GM23338 (cell line): ENCODE measurements around the gene GLP1R. TPM values are rescaled to one million over a fixed set of nuclear protein-coding genes. Genes with fewer than 3 reads are reported as not detected.

Experiments used
- ATAC-seq: fragments of 200-7000 bp; cut with Tn5 transposase; 3 replicates; pipeline ENCODE4 v1.9.1; 2020
- DNase-seq: peaks from one replicate; pipeline ENCODE4 v3.0.0-alpha.2; 2015; ENCODE audit warnings: low spot score
- H2AFZ ChIP-seq: fragments of 200-600 bp; sonication (generic); 2 replicates; pipeline ENCODE4 v1.8.0; 2016; ENCODE audit warnings: antibody characterized with exemption, mild to moderate bottlenecking, moderate library complexity
- H3F3A ChIP-seq: fragments of 200-600 bp; sonication (generic); replicated peaks from 2 replicates; pipeline ENCODE4 v1.8.0; 2017; ENCODE audit warnings: antibody characterized with exemption, mixed run types, low read depth
- H3K27ac ChIP-seq: fragments of 200-600 bp; sonication (generic); 2 replicates; pipeline ENCODE4 v1.6.1; 2016; ENCODE audit warnings: low read depth
- H3K27me3 ChIP-seq: fragments of 200-600 bp; sonication (generic); 2 replicates; pipeline ENCODE4 v1.8.0; 2016; ENCODE audit warnings: mild to moderate bottlenecking, mixed run types, moderate library complexity; ENCODE audit not compliant: insufficient read depth
- H3K36me3 ChIP-seq: fragments of 200-600 bp; sonication (generic); 2 replicates; pipeline ENCODE4 v1.8.0; 2016; ENCODE audit warnings: mild to moderate bottlenecking; ENCODE audit not compliant: insufficient read depth
- H3K4me1 ChIP-seq: fragments of 200-600 bp; sonication (generic); 2 replicates; pipeline ENCODE4 v1.8.0; 2016; ENCODE audit warnings: mild to moderate bottlenecking, moderate library complexity; ENCODE audit not compliant: insufficient read depth
- H3K4me2 ChIP-seq: fragments of 200-600 bp; sonication (generic); 2 replicates; pipeline ENCODE4 v1.7.1; 2017; ENCODE audit warnings: mixed run types
- H3K4me3 ChIP-seq: fragments of 200-600 bp; sonication (generic); 2 replicates; pipeline ENCODE4 v1.6.1; 2016; ENCODE audit warnings: mixed run types
- H3K79me2 ChIP-seq: fragments of 200-600 bp; sonication (generic); replicated peaks from 2 replicates; pipeline ENCODE4 v1.8.0; 2017; ENCODE audit warnings: mild to moderate bottlenecking; ENCODE audit not compliant: insufficient read depth
- H3K9me2 ChIP-seq: fragments of 200-600 bp; sonication (generic); 2 replicates; pipeline ENCODE4 v1.8.0; 2017; ENCODE audit not compliant: insufficient read depth
- H4K20me1 ChIP-seq: fragments of 200-600 bp; sonication (generic); replicated peaks from 2 replicates; pipeline ENCODE4 v1.8.0; 2017; ENCODE audit warnings: mild to moderate bottlenecking; ENCODE audit not compliant: insufficient read depth
- H3K27ac Mint-ChIP-seq: 2 replicates; pipeline ENCODE4 v1.8.0; 2020; ENCODE audit warnings: inconsistent platforms, mild to moderate bottlenecking, moderate library complexity, mixed read lengths
- H3K27me3 Mint-ChIP-seq: 3 replicates; pipeline ENCODE4 v1.8.0; 2022; ENCODE audit warnings: low read depth, mild to moderate bottlenecking, moderate library complexity, mixed read lengths, inconsistent platforms; ENCODE audit not compliant: insufficient read depth, poor library complexity
- H3K36me3 Mint-ChIP-seq: 3 replicates; pipeline ENCODE4 v1.8.0; 2021; ENCODE audit warnings: low read depth, mild to moderate bottlenecking, inconsistent platforms, moderate library complexity, mixed read lengths
- H3K4me1 Mint-ChIP-seq: 3 replicates; pipeline ENCODE4 v1.8.0; 2020; ENCODE audit warnings: mild to moderate bottlenecking, inconsistent platforms, mixed read lengths
- H3K4me3 Mint-ChIP-seq: 3 replicates; pipeline ENCODE4 v1.8.0; 2021; ENCODE audit warnings: moderate library complexity, mild to moderate bottlenecking, inconsistent platforms, mixed read lengths
- H3K9me3 Mint-ChIP-seq: 3 replicates; pipeline ENCODE4 v1.8.0; 2020; ENCODE audit warnings: moderate library complexity, mild to moderate bottlenecking, inconsistent platforms, mixed read lengths
- EZH2 ChIP-seq: fragments of 200-600 bp; sonication (generic); IDR thresholded peaks from one replicate; pipeline ENCODE4 v1.8.0; 2017; ENCODE audit warnings: antibody characterized with exemption, mild to moderate bottlenecking, low read depth; ENCODE audit not compliant: unreplicated experiment
- JUNB ChIP-seq: IDR thresholded peaks from one replicate; pipeline ENCODE4 v1.6.1; 2016; ENCODE audit warnings: antibody characterized with exemption; ENCODE audit not compliant: unreplicated experiment
- POLR2AphosphoS5 ChIP-seq: IDR thresholded peaks from 2 replicates; pipeline ENCODE4 v1.6.1; 2016; ENCODE audit warnings: antibody characterized with exemption, low read depth
- STAT1 ChIP-seq: IDR thresholded peaks from one replicate; pipeline ENCODE4 v1.6.1; 2016; ENCODE audit warnings: antibody characterized with exemption; ENCODE audit not compliant: unreplicated experiment
- ZNF114 ChIP-seq: fragments of 250-450 bp; sonication (Bioruptor Pico); IDR thresholded peaks from 2 replicates; pipeline ENCODE4 v1.5.0; 2020; ENCODE audit warnings: mild to moderate bottlenecking, moderate library complexity
- polyA plus RNA-seq: library from polyadenylated mRNA; unstranded; fragments of >200 nt; fragmentation: Nextera tagmentation; extraction: Ambion mirVana; gene quantifications from 2 replicates; pipeline ENCODE4 v1.2.1, GENCODE V29; 2016
- total RNA-seq: library from RNA; depleted of rRNA; stranded (reverse); fragments of >200 nt; shearing (Covaris generic); gene quantifications from 2 replicates; pipeline ENCODE4 v1.2.3, GENCODE V29; 2014
- TF ChIP-seq, protein P1 (sequence below), 2 experiments: fragments of 200-600 bp in 1 of 2; sonication (generic) in 1 of 2; conservative IDR thresholded peaks; 2 replicates each; pipeline versions ENCODE4 v1.5.1 to v1.6.1; 2016 to 2017; ENCODE audit warnings: antibody characterized with exemption in 2 of 2, low read depth in 2 of 2, mild to moderate bottlenecking in 2 of 2, moderate library complexity in 1 of 2
- TF ChIP-seq, protein P2 (sequence below): fragments of 250-450 bp; sonication (Bioruptor Pico); IDR thresholded peaks from 2 replicates; pipeline ENCODE4 v1.5.0; 2020; ENCODE audit warnings: mild to moderate bottlenecking, moderate library complexity
- TF ChIP-seq, protein P3 (sequence below): IDR thresholded peaks from 2 replicates; pipeline ENCODE4 v1.6.1; 2016; ENCODE audit warnings: antibody characterized with exemption

GLP1R gene
- total and polyA plus RNA-seq, 2 experiments from 2014 or later: 0.42 to 3.7 TPM

DNA sequence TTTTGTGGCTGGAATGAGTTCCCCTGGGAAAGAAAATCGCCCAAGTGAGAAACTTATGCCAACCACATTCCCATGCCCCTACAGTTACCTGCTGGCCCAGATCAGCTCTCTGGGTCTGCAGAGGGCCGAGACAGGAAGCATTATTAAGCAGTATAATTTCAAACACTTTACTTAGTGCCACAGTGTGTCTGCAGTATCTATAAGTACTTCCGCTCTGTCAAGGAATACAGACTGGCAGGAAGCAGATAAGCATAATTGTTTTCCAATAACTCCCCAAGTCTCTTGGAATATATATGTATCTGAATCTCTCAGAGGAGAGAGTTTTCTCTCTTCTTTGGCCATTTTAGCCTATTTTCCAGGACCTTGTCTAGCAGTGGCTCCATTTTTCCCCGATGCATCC lies 41.5 kb downstream of the GLP1R start:
- Histone ChIP-seq H3K36me3 (no peaks in the 10 kb centered on the region), H3K27me3 (no peaks in the 10 kb centered on the region), H2AFZ (no peak overlapping the region), H3K27ac (no peak overlapping the region), H3F3A (no peaks in the 10 kb centered on the region), H3K4me2 (no peak overlapping the region), H3K9me2 (no peaks in the 10 kb centered on the region), H3K4me1 (peaks cover 10% of the 10 kb centered on the region), H3K79me2 (no peaks in the 10 kb centered on the region), H3K4me3 (no peak overlapping the region), H4K20me1 (no peaks in the 10 kb centered on the region)
- DNase-seq (no peak), ATAC-seq (no peak)
- TF ChIP-seq STAT1 (no peak), JUNB (no peak), EZH2 (no peak), ZNF114 (CRISPR knock-in tag) (no peak), POLR2AphosphoS5 (no peak)
- TF ChIP-seq, protein P1, sequence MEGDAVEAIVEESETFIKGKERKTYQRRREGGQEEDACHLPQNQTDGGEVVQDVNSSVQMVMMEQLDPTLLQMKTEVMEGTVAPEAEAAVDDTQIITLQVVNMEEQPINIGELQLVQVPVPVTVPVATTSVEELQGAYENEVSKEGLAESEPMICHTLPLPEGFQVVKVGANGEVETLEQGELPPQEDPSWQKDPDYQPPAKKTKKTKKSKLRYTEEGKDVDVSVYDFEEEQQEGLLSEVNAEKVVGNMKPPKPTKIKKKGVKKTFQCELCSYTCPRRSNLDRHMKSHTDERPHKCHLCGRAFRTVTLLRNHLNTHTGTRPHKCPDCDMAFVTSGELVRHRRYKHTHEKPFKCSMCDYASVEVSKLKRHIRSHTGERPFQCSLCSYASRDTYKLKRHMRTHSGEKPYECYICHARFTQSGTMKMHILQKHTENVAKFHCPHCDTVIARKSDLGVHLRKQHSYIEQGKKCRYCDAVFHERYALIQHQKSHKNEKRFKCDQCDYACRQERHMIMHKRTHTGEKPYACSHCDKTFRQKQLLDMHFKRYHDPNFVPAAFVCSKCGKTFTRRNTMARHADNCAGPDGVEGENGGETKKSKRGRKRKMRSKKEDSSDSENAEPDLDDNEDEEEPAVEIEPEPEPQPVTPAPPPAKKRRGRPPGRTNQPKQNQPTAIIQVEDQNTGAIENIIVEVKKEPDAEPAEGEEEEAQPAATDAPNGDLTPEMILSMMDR (conservative IDR thresholded peaks at IDR 0.05; ENCODE audit: low read depth in 2 of 2): no peak
- TF ChIP-seq, protein P2, sequence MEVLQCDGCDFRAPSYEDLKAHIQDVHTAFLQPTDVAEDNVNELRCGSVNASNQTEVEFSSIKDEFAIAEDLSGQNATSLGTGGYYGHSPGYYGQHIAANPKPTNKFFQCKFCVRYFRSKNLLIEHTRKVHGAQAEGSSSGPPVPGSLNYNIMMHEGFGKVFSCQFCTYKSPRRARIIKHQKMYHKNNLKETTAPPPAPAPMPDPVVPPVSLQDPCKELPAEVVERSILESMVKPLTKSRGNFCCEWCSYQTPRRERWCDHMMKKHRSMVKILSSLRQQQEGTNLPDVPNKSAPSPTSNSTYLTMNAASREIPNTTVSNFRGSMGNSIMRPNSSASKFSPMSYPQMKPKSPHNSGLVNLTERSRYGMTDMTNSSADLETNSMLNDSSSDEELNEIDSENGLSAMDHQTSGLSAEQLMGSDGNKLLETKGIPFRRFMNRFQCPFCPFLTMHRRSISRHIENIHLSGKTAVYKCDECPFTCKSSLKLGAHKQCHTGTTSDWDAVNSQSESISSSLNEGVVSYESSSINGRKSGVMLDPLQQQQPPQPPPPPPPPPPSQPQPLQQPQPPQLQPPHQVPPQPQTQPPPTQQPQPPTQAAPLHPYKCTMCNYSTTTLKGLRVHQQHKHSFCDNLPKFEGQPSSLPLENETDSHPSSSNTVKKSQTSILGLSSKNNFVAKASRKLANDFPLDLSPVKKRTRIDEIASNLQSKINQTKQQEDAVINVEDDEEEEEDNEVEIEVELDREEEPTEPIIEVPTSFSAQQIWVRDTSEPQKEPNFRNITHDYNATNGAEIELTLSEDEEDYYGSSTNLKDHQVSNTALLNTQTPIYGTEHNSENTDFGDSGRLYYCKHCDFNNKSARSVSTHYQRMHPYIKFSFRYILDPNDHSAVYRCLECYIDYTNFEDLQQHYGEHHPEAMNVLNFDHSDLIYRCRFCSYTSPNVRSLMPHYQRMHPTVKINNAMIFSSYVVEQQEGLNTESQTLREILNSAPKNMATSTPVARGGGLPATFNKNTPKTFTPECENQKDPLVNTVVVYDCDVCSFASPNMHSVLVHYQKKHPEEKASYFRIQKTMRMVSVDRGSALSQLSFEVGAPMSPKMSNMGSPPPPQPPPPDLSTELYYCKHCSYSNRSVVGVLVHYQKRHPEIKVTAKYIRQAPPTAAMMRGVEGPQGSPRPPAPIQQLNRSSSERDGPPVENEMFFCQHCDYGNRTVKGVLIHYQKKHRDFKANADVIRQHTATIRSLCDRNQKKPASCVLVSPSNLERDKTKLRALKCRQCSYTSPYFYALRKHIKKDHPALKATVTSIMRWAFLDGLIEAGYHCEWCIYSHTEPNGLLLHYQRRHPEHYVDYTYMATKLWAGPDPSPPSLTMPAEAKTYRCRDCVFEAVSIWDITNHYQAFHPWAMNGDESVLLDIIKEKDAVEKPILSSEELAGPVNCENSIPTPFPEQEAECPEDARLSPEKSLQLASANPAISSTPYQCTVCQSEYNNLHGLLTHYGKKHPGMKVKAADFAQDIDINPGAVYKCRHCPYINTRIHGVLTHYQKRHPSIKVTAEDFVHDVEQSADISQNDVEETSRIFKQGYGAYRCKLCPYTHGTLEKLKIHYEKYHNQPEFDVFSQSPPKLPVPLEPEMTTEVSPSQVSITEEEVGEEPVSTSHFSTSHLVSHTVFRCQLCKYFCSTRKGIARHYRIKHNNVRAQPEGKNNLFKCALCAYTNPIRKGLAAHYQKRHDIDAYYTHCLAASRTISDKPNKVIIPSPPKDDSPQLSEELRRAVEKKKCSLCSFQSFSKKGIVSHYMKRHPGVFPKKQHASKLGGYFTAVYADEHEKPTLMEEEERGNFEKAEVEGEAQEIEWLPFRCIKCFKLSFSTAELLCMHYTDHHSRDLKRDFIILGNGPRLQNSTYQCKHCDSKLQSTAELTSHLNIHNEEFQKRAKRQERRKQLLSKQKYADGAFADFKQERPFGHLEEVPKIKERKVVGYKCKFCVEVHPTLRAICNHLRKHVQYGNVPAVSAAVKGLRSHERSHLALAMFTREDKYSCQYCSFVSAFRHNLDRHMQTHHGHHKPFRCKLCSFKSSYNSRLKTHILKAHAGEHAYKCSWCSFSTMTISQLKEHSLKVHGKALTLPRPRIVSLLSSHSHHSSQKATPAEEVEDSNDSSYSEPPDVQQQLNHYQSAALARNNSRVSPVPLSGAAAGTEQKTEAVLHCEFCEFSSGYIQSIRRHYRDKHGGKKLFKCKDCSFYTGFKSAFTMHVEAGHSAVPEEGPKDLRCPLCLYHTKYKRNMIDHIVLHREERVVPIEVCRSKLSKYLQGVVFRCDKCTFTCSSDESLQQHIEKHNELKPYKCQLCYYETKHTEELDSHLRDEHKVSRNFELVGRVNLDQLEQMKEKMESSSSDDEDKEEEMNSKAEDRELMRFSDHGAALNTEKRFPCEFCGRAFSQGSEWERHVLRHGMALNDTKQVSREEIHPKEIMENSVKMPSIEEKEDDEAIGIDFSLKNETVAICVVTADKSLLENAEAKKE (CRISPR knock-in tag): no peak
- TF ChIP-seq, protein P3, sequence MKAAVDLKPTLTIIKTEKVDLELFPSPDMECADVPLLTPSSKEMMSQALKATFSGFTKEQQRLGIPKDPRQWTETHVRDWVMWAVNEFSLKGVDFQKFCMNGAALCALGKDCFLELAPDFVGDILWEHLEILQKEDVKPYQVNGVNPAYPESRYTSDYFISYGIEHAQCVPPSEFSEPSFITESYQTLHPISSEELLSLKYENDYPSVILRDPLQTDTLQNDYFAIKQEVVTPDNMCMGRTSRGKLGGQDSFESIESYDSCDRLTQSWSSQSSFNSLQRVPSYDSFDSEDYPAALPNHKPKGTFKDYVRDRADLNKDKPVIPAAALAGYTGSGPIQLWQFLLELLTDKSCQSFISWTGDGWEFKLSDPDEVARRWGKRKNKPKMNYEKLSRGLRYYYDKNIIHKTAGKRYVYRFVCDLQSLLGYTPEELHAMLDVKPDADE: no peak
- Mint-ChIP-seq H3K36me3 (no peaks in the 10 kb centered on the region; the same call in 2 of the 3 replicates), H3K4me1 (peaks cover 64% of the 10 kb centered on the region), H3K4me3 (no peak overlapping the region), H3K27ac (no peak overlapping the region), H3K9me3 (no peaks in the 10 kb centered on the region), H3K27me3 (peaks cover 9% of the 10 kb centered on the region)
